T-helper 2 cell treated with Interferon-gamma antibody and Interleukin-4, amounts not matched to agents 5 μg/mL and 100 μg/mL, for 36 hours (primary cell): ENCODE data around the gene TCHHL1.

Source experiments
- DNase-seq: peaks from one replicate; pipeline ENCODE4 v3.0.0; 2021; ENCODE audit warnings: low spot score
- H3K27ac Mint-ChIP-seq: one replicate; pipeline ENCODE4 v1.8.0; 2021; ENCODE audit warnings: mild to moderate bottlenecking, mixed read lengths
- H3K27me3 Mint-ChIP-seq: one replicate; pipeline ENCODE4 v1.8.0; 2021; ENCODE audit warnings: low read depth, mixed read lengths
- H3K36me3 Mint-ChIP-seq: one replicate; pipeline ENCODE4 v1.8.0; 2021; ENCODE audit warnings: low read depth, mixed read lengths
- H3K4me1 Mint-ChIP-seq: one replicate; pipeline ENCODE4 v1.8.0; 2021; ENCODE audit warnings: low read depth, mixed read lengths
- H3K4me3 Mint-ChIP-seq: one replicate; pipeline ENCODE4 v1.8.0; 2022; ENCODE audit warnings: mild to moderate bottlenecking, moderate library complexity, mixed read lengths
- H3K9me3 Mint-ChIP-seq: one replicate; pipeline ENCODE4 v1.8.0; 2021; ENCODE audit warnings: mixed read lengths

The TCHHL1 gene

GRCh38 chr1:152067929-152068328, 20.9 kb downstream of the TCHHL1 start:
- Mint-ChIP-seq H3K36me3 (no peaks in the 10 kb centered on the region), H3K27ac (no peak overlapping the region), H3K4me3 (no peak overlapping the region), H3K4me1 (no peaks in the 10 kb centered on the region), H3K9me3 (no peaks in the 10 kb centered on the region), H3K27me3 (peaks cover 40% of the 10 kb centered on the region)
- DNase-seq: no peak

GRCh38 chr1:152067150-152067549, 21.7 kb downstream of the TCHHL1 start:
- no peaks in the 10 kb centered on the region for H3K4me1 Mint-ChIP-seq
- no peaks in the 10 kb centered on the region for H3K36me3 Mint-ChIP-seq
- no peak overlapping the region for H3K27ac Mint-ChIP-seq
- H3K27me3 Mint-ChIP-seq: peaks cover 40% of the 10 kb centered on the region
- H3K9me3 Mint-ChIP-seq: no peaks in the 10 kb centered on the region
- no peak overlapping the region for H3K4me3 Mint-ChIP-seq
- no peak for DNase-seq

GRCh38 chr1:152061952-152062351, 26.9 kb downstream of the TCHHL1 start:
- H3K27ac Mint-ChIP-seq: no peak overlapping the region
- peaks cover 27% of the 10 kb centered on the region for H3K27me3 Mint-ChIP-seq
- no peaks in the 10 kb centered on the region for H3K4me1 Mint-ChIP-seq
- H3K9me3 Mint-ChIP-seq: no peaks in the 10 kb centered on the region
- H3K4me3 Mint-ChIP-seq: no peak overlapping the region
- no peaks in the 10 kb centered on the region for H3K36me3 Mint-ChIP-seq
- DNase-seq: no peak

- Mint-ChIP-seq H3K4me1 (peaks cover 22% of the 10 kb centered on the region), H3K9me3 (no peaks in the 10 kb centered on the region), H3K27ac (no peak overlapping the region), H3K27me3 (peaks cover 44% of the 10 kb centered on the region), H3K36me3 (no peaks in the 10 kb centered on the region), H3K4me3 (no peak overlapping the region)
- no peak for DNase-seq
Measured at GRCh38 chr1:152053375-152053774, 35.5 kb downstream of the TCHHL1 start.

GRCh38 chr1:152052606-152053005, 36.3 kb downstream of the TCHHL1 start:
- DNase-seq: peak; percentile 71
- Mint-ChIP-seq H3K36me3 (no peaks in the 10 kb centered on the region), H3K27me3 (peaks cover 37% of the 10 kb centered on the region)

GRCh38 chr1:152050886-152051675, 37.8 kb downstream of the TCHHL1 start:
- peaks cover 35% of the 10 kb centered on the region for H3K4me1 Mint-ChIP-seq
- H3K27me3 Mint-ChIP-seq: peaks cover 30% of the 10 kb centered on the region
- H3K4me3 Mint-ChIP-seq: no peak overlapping the region
- no peak for DNase-seq
- H3K27ac Mint-ChIP-seq: peak overlapping the region; percentile 60
- no peaks in the 10 kb centered on the region for H3K36me3 Mint-ChIP-seq
- H3K9me3 Mint-ChIP-seq: no peaks in the 10 kb centered on the region

More at GRCh38 chr1:152052606-152053005, 36.3 kb downstream of the TCHHL1 start:
- H3K4me1 Mint-ChIP-seq: peaks cover 30% of the 10 kb centered on the region
- no peaks in the 10 kb centered on the region for H3K9me3 Mint-ChIP-seq
- no peak overlapping the region for H3K27ac Mint-ChIP-seq
- no peak overlapping the region for H3K4me3 Mint-ChIP-seq

GRCh38 chr1:152049291-152050083, 39.4 kb downstream of the TCHHL1 start:
- no peaks in the 10 kb centered on the region for H3K9me3 Mint-ChIP-seq
- H3K4me3 Mint-ChIP-seq: no peak overlapping the region
- peaks cover 42% of the 10 kb centered on the region for H3K4me1 Mint-ChIP-seq
- peak overlapping the region; percentile 17 for H3K27ac Mint-ChIP-seq
- DNase-seq: no peak
- H3K36me3 Mint-ChIP-seq: no peaks in the 10 kb centered on the region
- H3K27me3 Mint-ChIP-seq: peaks cover 18% of the 10 kb centered on the region

- peak overlapping the region; percentile 96 for H3K27ac Mint-ChIP-seq
- H3K4me3 Mint-ChIP-seq: peak overlapping the region; percentile 83
- no peak for DNase-seq
- H3K9me3 Mint-ChIP-seq: no peaks in the 10 kb centered on the region
- no peaks in the 10 kb centered on the region for H3K36me3 Mint-ChIP-seq
- H3K27me3 Mint-ChIP-seq: peaks cover 8% of the 10 kb centered on the region
- peaks cover 48% of the 10 kb centered on the region for H3K4me1 Mint-ChIP-seq
Measured at GRCh38 chr1:152048416-152049009, 40.4 kb downstream of the TCHHL1 start.

GRCh38 chr1:152047730-152048415, 41.0 kb downstream of the TCHHL1 start:
- Mint-ChIP-seq H3K4me1 (peaks cover 48% of the 10 kb centered on the region), H3K36me3 (no peaks in the 10 kb centered on the region), H3K27me3 (peaks cover 4% of the 10 kb centered on the region), H3K27ac (peak overlapping the region; percentile 96), H3K4me3 (peak overlapping the region; percentile 83), H3K9me3 (no peaks in the 10 kb centered on the region)
- DNase-seq: peak; percentile 91

GRCh38 chr1:152047413-152047729, 41.5 kb downstream of the TCHHL1 start:
- H3K27ac Mint-ChIP-seq: peak overlapping the region; percentile 96
- H3K4me1 Mint-ChIP-seq: peaks cover 46% of the 10 kb centered on the region
- DNase-seq: no peak
- peak overlapping the region; percentile 83 for H3K4me3 Mint-ChIP-seq
- H3K9me3 Mint-ChIP-seq: no peaks in the 10 kb centered on the region
- no peaks in the 10 kb centered on the region for H3K36me3 Mint-ChIP-seq
- peaks cover 2% of the 10 kb centered on the region for H3K27me3 Mint-ChIP-seq

- Mint-ChIP-seq H3K4me1 (peaks cover 28% of the 10 kb centered on the region), H3K27ac (no peak overlapping the region), H3K9me3 (no peaks in the 10 kb centered on the region), H3K4me3 (no peak overlapping the region), H3K36me3 (no peaks in the 10 kb centered on the region), H3K27me3 (no peaks in the 10 kb centered on the region)
- DNase-seq: no peak
Measured at GRCh38 chr1:152044386-152044785, 44.5 kb downstream of the TCHHL1 start.

GRCh38 chr1:152043870-152044269, 45.0 kb downstream of the TCHHL1 start:
- Mint-ChIP-seq H3K27me3 (no peaks in the 10 kb centered on the region), H3K36me3 (no peaks in the 10 kb centered on the region), H3K4me1 (peaks cover 28% of the 10 kb centered on the region), H3K27ac (no peak overlapping the region), H3K9me3 (no peaks in the 10 kb centered on the region), H3K4me3 (no peak overlapping the region)
- DNase-seq: no peak

- H3K4me1 Mint-ChIP-seq: peaks cover 20% of the 10 kb centered on the region
- no peaks in the 10 kb centered on the region for H3K27me3 Mint-ChIP-seq
- no peaks in the 10 kb centered on the region for H3K36me3 Mint-ChIP-seq
Measured at GRCh38 chr1:152042030-152042429, 46.8 kb downstream of the TCHHL1 start.

GRCh38 chr1:152039886-152040285, 49.0 kb downstream of the TCHHL1 start:
- no peaks in the 10 kb centered on the region for H3K9me3 Mint-ChIP-seq

More at GRCh38 chr1:152042030-152042429, 46.8 kb downstream of the TCHHL1 start:
- no peaks in the 10 kb centered on the region for H3K9me3 Mint-ChIP-seq
- H3K27ac Mint-ChIP-seq: no peak overlapping the region
- H3K4me3 Mint-ChIP-seq: no peak overlapping the region
- no peak for DNase-seq

More at GRCh38 chr1:152039886-152040285, 49.0 kb downstream of the TCHHL1 start:
- no peak overlapping the region for H3K4me3 Mint-ChIP-seq
- no peak for DNase-seq
- H3K27me3 Mint-ChIP-seq: no peaks in the 10 kb centered on the region
- H3K36me3 Mint-ChIP-seq: peaks cover 15% of the 10 kb centered on the region
- H3K4me1 Mint-ChIP-seq: peaks cover 21% of the 10 kb centered on the region
- H3K27ac Mint-ChIP-seq: no peak overlapping the region
